ENCODE data around the gene DENND1A. TPM values are rescaled to one million over a fixed set of nuclear protein-coding genes. Genes with fewer than 3 reads are reported as not detected.

DENND1A gene
- total RNA-seq, 1 donor from 2014 or later, result 15.4 TPM

DNA sequence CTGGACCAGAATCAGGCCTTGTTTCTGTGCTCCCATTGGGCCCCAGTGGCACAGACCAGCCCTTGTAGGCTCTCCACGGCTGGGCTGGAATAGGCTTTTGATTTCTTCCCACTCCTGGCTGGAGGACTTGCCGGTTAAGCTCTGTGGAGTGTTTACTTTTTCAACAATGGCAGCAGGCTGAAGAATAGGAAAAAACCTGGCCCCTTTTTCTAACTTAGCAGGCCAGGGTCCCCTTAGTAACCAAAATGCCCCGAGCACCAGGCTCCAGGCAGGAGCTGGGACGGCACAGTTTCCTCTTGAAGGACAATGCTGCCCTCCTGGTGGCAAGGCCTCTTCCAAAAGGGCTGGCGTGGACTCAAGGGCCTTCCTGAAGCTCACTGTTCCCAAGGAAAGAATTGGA lies 343.7 kb downstream of the DENND1A start:
- no peak for DNase-seq
- no peaks in the 10 kb centered on the region for H3K4me1 ChIP-seq
- H3K4me3 ChIP-seq, result no peak overlapping the region
- TF ChIP-seq, protein P1, sequence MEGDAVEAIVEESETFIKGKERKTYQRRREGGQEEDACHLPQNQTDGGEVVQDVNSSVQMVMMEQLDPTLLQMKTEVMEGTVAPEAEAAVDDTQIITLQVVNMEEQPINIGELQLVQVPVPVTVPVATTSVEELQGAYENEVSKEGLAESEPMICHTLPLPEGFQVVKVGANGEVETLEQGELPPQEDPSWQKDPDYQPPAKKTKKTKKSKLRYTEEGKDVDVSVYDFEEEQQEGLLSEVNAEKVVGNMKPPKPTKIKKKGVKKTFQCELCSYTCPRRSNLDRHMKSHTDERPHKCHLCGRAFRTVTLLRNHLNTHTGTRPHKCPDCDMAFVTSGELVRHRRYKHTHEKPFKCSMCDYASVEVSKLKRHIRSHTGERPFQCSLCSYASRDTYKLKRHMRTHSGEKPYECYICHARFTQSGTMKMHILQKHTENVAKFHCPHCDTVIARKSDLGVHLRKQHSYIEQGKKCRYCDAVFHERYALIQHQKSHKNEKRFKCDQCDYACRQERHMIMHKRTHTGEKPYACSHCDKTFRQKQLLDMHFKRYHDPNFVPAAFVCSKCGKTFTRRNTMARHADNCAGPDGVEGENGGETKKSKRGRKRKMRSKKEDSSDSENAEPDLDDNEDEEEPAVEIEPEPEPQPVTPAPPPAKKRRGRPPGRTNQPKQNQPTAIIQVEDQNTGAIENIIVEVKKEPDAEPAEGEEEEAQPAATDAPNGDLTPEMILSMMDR (IDR thresholded peaks at IDR 0.05), result no peak
- peak; percentile 71 for ATAC-seq
- intact Hi-C loops (cut with DNase I), result no loop called here
- H3K36me3 ChIP-seq, result no peaks in the 10 kb centered on the region
- no peaks in the 10 kb centered on the region for H3K27me3 ChIP-seq
- H3K27ac ChIP-seq, result no peak overlapping the region
- H3K9me3 ChIP-seq, result no peaks in the 10 kb centered on the region

DNA sequence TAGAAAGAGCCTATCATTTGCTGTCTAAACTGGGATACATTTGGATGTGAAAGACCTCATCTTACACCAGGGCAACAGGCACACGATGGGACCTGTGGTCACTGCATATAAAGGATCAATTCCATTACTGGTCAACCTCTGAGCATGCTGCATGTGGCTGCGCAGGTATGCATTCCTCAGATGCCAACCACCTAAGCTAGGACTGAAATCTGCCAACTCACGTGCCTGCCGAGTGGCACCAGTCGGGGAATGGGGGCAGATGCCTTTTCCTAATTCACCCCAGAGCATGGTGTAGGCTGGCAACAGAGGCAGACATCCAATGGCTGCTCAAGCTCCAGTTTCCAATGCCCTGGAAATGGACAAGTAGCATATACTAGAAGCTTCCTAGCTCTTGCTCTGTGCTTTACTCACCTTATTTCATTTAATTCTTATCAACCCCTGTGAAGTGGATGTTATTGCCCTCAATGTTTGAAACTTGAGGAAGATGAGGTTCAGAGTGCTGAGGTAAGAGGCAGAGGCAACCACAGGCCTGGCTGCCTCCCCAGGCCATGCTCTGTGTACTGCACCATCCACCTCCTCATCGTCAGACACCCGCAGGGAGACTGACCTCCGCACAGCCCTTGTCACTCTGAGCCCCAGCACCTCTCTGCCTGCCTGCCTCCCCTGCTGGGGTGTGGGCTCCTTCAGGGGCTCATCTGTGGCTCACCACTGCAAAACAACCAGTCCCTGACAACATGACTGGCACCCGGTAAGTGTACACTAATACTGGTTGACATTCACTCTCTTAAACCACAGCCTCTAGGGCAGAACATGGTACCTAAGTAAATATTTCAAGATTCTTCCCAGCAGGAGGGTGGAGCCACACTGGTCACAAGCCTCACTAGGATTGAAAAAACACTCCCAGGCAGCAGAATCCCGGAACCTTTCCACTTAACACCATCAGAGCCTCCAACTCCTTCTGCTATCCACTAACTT lies 345.4 kb downstream of the DENND1A start:
- Histone ChIP-seq H3K27me3 (no peaks in the 10 kb centered on the region), H3K9me3 (no peaks in the 10 kb centered on the region), H3K36me3 (no peaks in the 10 kb centered on the region), H3K4me3 (no peak overlapping the region), H3K27ac (no peak overlapping the region), H3K4me1 (no peaks in the 10 kb centered on the region)
- ATAC-seq (peak; percentile 86), DNase-seq (peak; percentile 62)
- intact Hi-C loops (cut with DNase I), result no loop called here
- TF ChIP-seq, protein P1 (IDR thresholded peaks at IDR 0.05), result no peak

DNA sequence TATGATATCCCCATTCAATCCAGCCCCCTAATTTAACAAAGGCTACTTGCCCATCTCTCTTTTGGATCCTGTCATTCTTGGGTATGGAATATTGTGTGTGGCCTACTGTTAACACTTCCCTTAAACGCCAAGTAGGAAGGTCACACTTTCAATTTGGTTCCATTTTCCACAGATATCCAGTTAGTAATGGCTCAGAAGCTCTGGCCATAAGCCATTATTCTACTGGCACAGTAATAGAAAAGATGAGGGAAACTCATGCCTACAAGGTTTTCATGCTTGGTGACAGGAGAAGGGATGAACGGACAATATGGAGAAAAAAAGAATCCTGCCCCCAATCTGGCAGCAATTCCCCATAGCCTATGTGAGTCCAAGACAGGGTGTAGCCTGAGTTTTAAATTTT lies 346.3 kb downstream of the DENND1A start:
- Histone ChIP-seq H3K36me3 (no peaks in the 10 kb centered on the region), H3K9me3 (no peaks in the 10 kb centered on the region), H3K4me1 (no peaks in the 10 kb centered on the region), H3K27me3 (no peaks in the 10 kb centered on the region), H3K4me3 (no peak overlapping the region), H3K27ac (no peak overlapping the region)
- no peak for DNase-seq
- intact Hi-C loops (cut with DNase I), result no loop called here
- TF ChIP-seq, protein P1 (IDR thresholded peaks at IDR 0.05), result no peak
- no peak for ATAC-seq

DNA sequence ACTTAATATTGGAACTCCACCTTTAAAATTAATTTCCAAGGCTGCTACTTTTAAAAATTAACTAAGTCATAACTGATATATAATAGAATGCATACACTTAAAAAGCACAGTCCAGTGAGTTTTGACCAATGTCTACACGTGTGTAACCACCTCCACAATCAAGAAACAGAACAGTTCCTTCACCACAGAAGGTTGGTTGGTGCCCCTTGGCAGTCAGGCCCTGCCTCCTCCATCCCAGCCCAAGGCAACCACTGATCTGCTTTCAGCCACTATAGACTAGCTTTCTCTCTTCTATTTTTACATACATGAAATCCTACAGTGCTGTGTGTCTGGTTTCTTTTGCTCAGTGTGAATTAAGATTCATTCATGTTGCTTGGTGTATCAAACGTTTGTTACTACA lies 358.7 kb downstream of the DENND1A start:
- intact Hi-C loops (cut with DNase I), result no loop called here
- Histone ChIP-seq H3K27me3 (no peaks in the 10 kb centered on the region), H3K4me3 (no peak overlapping the region), H3K27ac (no peak overlapping the region), H3K9me3 (no peaks in the 10 kb centered on the region), H3K36me3 (no peaks in the 10 kb centered on the region), H3K4me1 (peaks cover 3% of the 10 kb centered on the region)
- no peak for DNase-seq
- ATAC-seq, result no peak
- TF ChIP-seq, protein P1 (IDR thresholded peaks at IDR 0.05), result no peak

DNA sequence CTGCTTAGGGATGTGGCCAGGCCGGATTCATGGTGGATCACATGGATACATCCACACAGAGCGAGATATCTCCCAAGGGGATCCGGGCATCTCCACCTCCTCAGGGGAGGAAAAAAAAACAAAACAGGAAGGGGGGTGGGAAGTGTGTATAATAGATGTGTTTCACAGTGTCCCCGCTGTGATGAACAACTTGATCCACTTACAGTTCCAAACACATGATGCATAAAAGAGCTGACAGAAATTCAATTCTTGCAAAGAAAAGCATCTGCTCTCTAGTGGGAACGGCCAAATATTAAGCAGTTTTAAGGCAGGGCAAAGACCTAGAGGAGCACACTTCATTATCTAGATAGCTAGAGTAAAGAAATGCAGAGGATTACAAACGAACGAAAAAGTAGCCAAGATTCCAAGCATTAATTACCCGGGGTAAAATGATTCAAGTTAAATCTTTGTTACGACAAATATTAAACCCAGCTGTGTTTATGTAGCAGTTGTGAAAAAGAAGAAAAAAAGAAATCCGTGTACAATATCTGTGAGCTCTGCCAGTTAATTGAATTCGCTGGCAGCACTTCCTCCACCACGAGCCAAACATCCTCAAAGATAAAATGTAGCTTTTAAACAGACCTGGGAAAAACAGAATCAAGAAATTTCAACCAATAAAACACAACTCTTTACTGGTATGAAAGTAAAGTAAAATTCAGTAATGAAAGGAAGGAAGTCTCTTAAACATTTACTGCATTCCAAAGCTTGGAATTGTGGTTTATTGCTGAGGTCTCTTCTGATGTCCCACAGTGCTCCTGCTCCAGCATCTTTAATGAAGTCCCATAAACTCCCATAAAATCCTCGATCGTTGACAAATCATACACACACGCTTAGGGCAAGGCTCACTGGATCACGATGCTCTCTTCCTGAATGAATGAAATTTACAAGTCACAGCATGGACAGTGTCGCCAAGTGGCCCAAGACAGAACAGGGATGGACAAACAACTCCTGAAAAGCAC lies 360.9 kb downstream of the DENND1A start:
- H3K27ac ChIP-seq, result no peak overlapping the region
- H3K9me3 ChIP-seq, result no peaks in the 10 kb centered on the region
- peaks cover 3% of the 10 kb centered on the region for H3K4me1 ChIP-seq
- TF ChIP-seq, protein P1 (IDR thresholded peaks at IDR 0.05), result no peak
- DNase-seq (no peak), ATAC-seq (peak; percentile 45)
- no peaks in the 10 kb centered on the region for H3K36me3 ChIP-seq
- intact Hi-C loops (cut with DNase I), result no loop called here
- no peaks in the 10 kb centered on the region for H3K27me3 ChIP-seq
- H3K4me3 ChIP-seq, result no peak overlapping the region

Data from upper lobe of right lung (tissue), 1 donor.